SU-DHL-6 (cell line): ENCODE results near the gene ZDHHC24.
"Not testable (repeated sequence)": the region's sequence is repeated elsewhere in the genome, so short reads cannot be mapped to it uniquely, and the experiment has no call there.

Source experiments
- CTCF ChIP-seq: fragments of 200-600 bp; sonication (generic); IDR thresholded peaks from one replicate; pipeline ENCODE4 v1.5.1; 2017; ENCODE audit warnings: antibody characterized with exemption, mild to moderate bottlenecking, low read length, moderate library complexity; ENCODE audit not compliant: insufficient read depth, poor library complexity, severe bottlenecking
- EZH2phosphoT487 ChIP-seq: fragments of 200-600 bp; sonication (generic), shearing (Covaris generic); conservative IDR thresholded peaks from 2 replicates; pipeline ENCODE4 v1.6.1; 2018; ENCODE audit warnings: mild to moderate bottlenecking, antibody characterized with exemption, low read length, moderate library complexity, mixed read lengths

- not testable (repeated sequence) for TF ChIP-seq CTCF, EZH2phosphoT487
These were observed 36.8 kb upstream of the ZDHHC24 start for GRCh38 chr11:66582565-66583147.
